Endothelial cell of umbilical vein (primary cell): Measurements from ENCODE around the gene USP7. TPM values are rescaled to one million over a fixed set of nuclear protein-coding genes. Genes with fewer than 3 reads are reported as not detected.

Experiments
- BruUV-seq: library from RNA; stranded (reverse); fragments of 400-500 nt; replicated peaks from 2 replicates; lab custom pipeline; 2021; lab: Mats Ljungman, UMichigan
- CTCF ChIA-PET: fragments of 300-600, 350-600 bp; sonication (Branson Sonifier 250); formaldehyde crosslinking; loops from one replicate; lab custom pipeline; 2021; ENCODE audit warnings: antibody characterized with exemption, inconsistent platforms; lab: Charles Lee
- POLR2A ChIA-PET: fragments of 300-600, 350-600 bp; sonication (Branson Sonifier 250); formaldehyde crosslinking; loops from one replicate; lab custom pipeline; 2021; ENCODE audit warnings: antibody characterized with exemption, inconsistent platforms; lab: Charles Lee
- DNase-seq: peaks from one replicate; pipeline ENCODE4 v3.0.0-alpha.2; 2011; ENCODE audit warnings: low read depth, low spot score
- FAIRE-seq: peaks from 2 replicates; lab custom pipeline; 2011; peaks lifted over from hg19 to GRCh38; lab: Jason Lieb, UNC
- H2AFZ ChIP-seq: 2 replicates; pipeline ENCODE4 v1.6.0; 2012; ENCODE audit warnings: low read depth, low read length, control low read depth, inconsistent platforms
- H3K27ac ChIP-seq: 2 replicates; pipeline ENCODE4 v1.5.1; 2011; ENCODE audit warnings: low read depth, mild to moderate bottlenecking, control low read depth, low read length, moderate library complexity; ENCODE audit not compliant: insufficient read depth
- H3K27me3 ChIP-seq, 2 experiments: 2 replicates each; pipeline versions ENCODE4 v1.6.0 to v1.6.1; 2011; ENCODE audit warnings: low read length in 2 of 2, mixed read lengths in 1 of 2; ENCODE audit not compliant: control insufficient read depth in 2 of 2, insufficient read depth in 2 of 2
- H3K36me3 ChIP-seq, 2 experiments: 2 replicates in 1 of 2; 3 replicates in 1 of 2; pipeline ENCODE4 v1.5.1; 2011; ENCODE audit warnings: low read length in 2 of 2, mild to moderate bottlenecking in 1 of 2, moderate library complexity in 1 of 2; ENCODE audit not compliant: control insufficient read depth in 2 of 2, insufficient read depth in 2 of 2; ENCODE audit errors: extremely low read depth in 1 of 2
- H3K4me1 ChIP-seq: 3 replicates; pipeline ENCODE4 v1.5.1; 2011; ENCODE audit warnings: mild to moderate bottlenecking, low read length; ENCODE audit not compliant: control insufficient read depth, insufficient read depth; ENCODE audit errors: extremely low read depth
- H3K4me2 ChIP-seq: 2 replicates; pipeline ENCODE4 v1.6.1; 2011; ENCODE audit warnings: low read length, control low read depth, mixed read lengths; ENCODE audit not compliant: insufficient read depth
- H3K4me3 ChIP-seq, 3 experiments: fragments of 200-600 bp in 1 of 3; sonication (generic), shearing (Covaris generic) in 1 of 3; replicated peaks in 1 of 3; 2 replicates each; pipeline ENCODE4 v1.5.1; 2011 to 2016; ENCODE audit warnings: control low read depth in 3 of 3, low read length in 3 of 3, mild to moderate bottlenecking in 2 of 3, inconsistent platforms in 1 of 3, low read depth in 1 of 3, moderate library complexity in 1 of 3; ENCODE audit not compliant: insufficient read depth in 1 of 3
- H3K79me2 ChIP-seq: 2 replicates; pipeline ENCODE4 v1.6.0; 2012; ENCODE audit warnings: low read length, inconsistent platforms; ENCODE audit not compliant: control insufficient read depth, insufficient read depth
- H3K9ac ChIP-seq: replicated peaks from 2 replicates; pipeline ENCODE3; 2011; ENCODE audit warnings: low read length, control low read depth; ENCODE audit not compliant: insufficient read depth; ENCODE audit errors: extremely low read depth
- H3K9me1 ChIP-seq: replicated peaks from 3 replicates; pipeline ENCODE4 v1.6.0; 2011; ENCODE audit warnings: mild to moderate bottlenecking, low read length; ENCODE audit not compliant: control insufficient read depth, insufficient read depth; ENCODE audit errors: extremely low read depth
- H3K9me3 ChIP-seq: replicated peaks from 2 replicates; pipeline ENCODE4 v1.5.1; 2012; ENCODE audit warnings: low read length, inconsistent platforms; ENCODE audit not compliant: control insufficient read depth, insufficient read depth
- H4K20me1 ChIP-seq: replicated peaks from 2 replicates; pipeline ENCODE3; 2011; ENCODE audit warnings: mild to moderate bottlenecking, low read length; ENCODE audit not compliant: control insufficient read depth, insufficient read depth; ENCODE audit errors: extremely low read depth
- MAX ChIP-seq: IDR thresholded peaks from 2 replicates; pipeline ENCODE4 v1.6.1; 2011; ENCODE audit not compliant: insufficient read depth, insufficient read length
- POLR2AphosphoS5 ChIP-seq: IDR thresholded peaks from 2 replicates; pipeline ENCODE4 v1.6.1; 2012; ENCODE audit warnings: low read depth, mild to moderate bottlenecking, control low read depth, low read length, moderate library complexity; ENCODE audit not compliant: insufficient read depth
- dilution Hi-C: fragments of 300-500 bp; cut with MboI; formaldehyde crosslinking; loops from one replicate; pipeline ENCODE4 v1.15.0; 2019; ENCODE audit warnings: low sequenced_read_pairs; ENCODE audit not compliant: extremely low pct_ligation_motif_present
- intact Hi-C: fragments of 100-400 bp; cut with micrococcal nuclease; formaldehyde crosslinking; loops from one replicate; pipeline ENCODE4 v1.10.0; 2022
- polyA plus RNA-seq, 4 experiments: library from polyadenylated mRNA; depleted of rRNA in 3 of 4; stranded (reverse) in 3 of 4; unstranded in 1 of 4; fragments of >200 nt; gene quantifications; 2 replicates each; pipeline versions ENCODE4 v1.2.1 to v1.2.3, GENCODE V29; 2011 to 2012; ENCODE audit warnings: missing spikeins in 1 of 4
- total RNA-seq: library from RNA; stranded (reverse); gene quantifications from 2 replicates; pipeline ENCODE4 v1.2.3, GENCODE V29; 2021
- TF ChIP-seq, protein P1 (sequence below), 2 donors: IDR thresholded peaks; 1 replicate in 1 of 2; 2 replicates in 1 of 2; pipeline ENCODE4 v1.5.1; 2011; ENCODE audit warnings: low read length in 2 of 2, mild to moderate bottlenecking in 2 of 2, moderate library complexity in 2 of 2, control low read depth in 1 of 2, inconsistent platforms in 1 of 2, low read depth in 1 of 2; ENCODE audit not compliant: insufficient read depth in 1 of 2; ENCODE audit errors: extremely low read depth in 1 of 2

The USP7 gene
- total and polyA plus RNA-seq, 2 donors (not counting 3 experiments of a cell fraction or from before 2014, with no cell fraction given): 17.7 to 130 TPM

GRCh38 chr16:8854298-8854948 is 109.3 kb downstream of the USP7 start:
- no peak for FAIRE-seq
- no peaks in the 10 kb centered on the region for H4K20me1 ChIP-seq

More at GRCh38 chr16:8854298-8854948, 109.3 kb downstream of the USP7 start:
- Histone ChIP-seq H3K9me3 (no peaks in the 10 kb centered on the region), H3K9ac (no peak overlapping the region), H3K79me2 (peaks cover 2% of the 10 kb centered on the region), H3K9me1 (no peaks in the 10 kb centered on the region), H3K4me3 (no peak overlapping the region), H3K27ac (no peak overlapping the region), H2AFZ (no peak overlapping the region), H3K4me1 (peaks cover 21% of the 10 kb centered on the region), H3K36me3 (peaks cover 3 to 24% of the 10 kb centered on the region in 2 experiments), H3K27me3 (no peaks in the 10 kb centered on the region), H3K4me2 (no peak overlapping the region)
- TF ChIP-seq MAX (no peak), POLR2AphosphoS5 (peak; percentile 16)
- TF ChIP-seq, protein P1, sequence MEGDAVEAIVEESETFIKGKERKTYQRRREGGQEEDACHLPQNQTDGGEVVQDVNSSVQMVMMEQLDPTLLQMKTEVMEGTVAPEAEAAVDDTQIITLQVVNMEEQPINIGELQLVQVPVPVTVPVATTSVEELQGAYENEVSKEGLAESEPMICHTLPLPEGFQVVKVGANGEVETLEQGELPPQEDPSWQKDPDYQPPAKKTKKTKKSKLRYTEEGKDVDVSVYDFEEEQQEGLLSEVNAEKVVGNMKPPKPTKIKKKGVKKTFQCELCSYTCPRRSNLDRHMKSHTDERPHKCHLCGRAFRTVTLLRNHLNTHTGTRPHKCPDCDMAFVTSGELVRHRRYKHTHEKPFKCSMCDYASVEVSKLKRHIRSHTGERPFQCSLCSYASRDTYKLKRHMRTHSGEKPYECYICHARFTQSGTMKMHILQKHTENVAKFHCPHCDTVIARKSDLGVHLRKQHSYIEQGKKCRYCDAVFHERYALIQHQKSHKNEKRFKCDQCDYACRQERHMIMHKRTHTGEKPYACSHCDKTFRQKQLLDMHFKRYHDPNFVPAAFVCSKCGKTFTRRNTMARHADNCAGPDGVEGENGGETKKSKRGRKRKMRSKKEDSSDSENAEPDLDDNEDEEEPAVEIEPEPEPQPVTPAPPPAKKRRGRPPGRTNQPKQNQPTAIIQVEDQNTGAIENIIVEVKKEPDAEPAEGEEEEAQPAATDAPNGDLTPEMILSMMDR (IDR thresholded peaks at IDR 0.05; ENCODE audit: extremely low read depth in 1 of 2, insufficient read depth in 1 of 2, low read depth in 1 of 2, low read length in 2 of 2): no peak
- DNase-seq: no peak
- dilution Hi-C loops (no loop called here), intact Hi-C loops (no loop called here)
- POLR2A ChIA-PET: no interaction called here
- CTCF ChIA-PET: interaction anchor here (1.1 to 2.4 kb wide), 4 partner anchors 15 to 280 kb away, joined by 3 to 13 read pairs (median 5); partner anchors contain the start of gene CARHSP1
- no TSS peak for BruUV-seq
